Peyer's patch (tissue), 4 donors: ENCODE measurements around the gene TSPAN16. TPM values are rescaled to one million over a fixed set of nuclear protein-coding genes. Genes with fewer than 3 reads are reported as not detected.
"Not testable (repeated sequence)": the region's sequence is repeated elsewhere in the genome, so short reads cannot be mapped to it uniquely, and the experiment has no call there.

Experiments
- DNase-seq, 3 donors: peaks; one replicate each; pipeline ENCODE4 v3.0.0-alpha.2; 2017 to 2019
- H3K27ac ChIP-seq, 4 donors: fragments of 200-600 bp; sonication (generic); one replicate each; pipeline ENCODE4 v1.5.1; 2016 to 2019
- H3K27me3 ChIP-seq, 2 donors: fragments of 200-600 bp; sonication (generic); one replicate each; pipeline ENCODE4 v1.5.1; 2019
- H3K36me3 ChIP-seq, 3 donors: fragments of 200-600 bp; sonication (generic); one replicate each; pipeline ENCODE4 v1.5.1; 2016 to 2019
- H3K4me1 ChIP-seq, 4 donors: fragments of 200-600 bp; sonication (generic); one replicate each; pipeline ENCODE4 v1.5.1; 2016 to 2019
- H3K4me3 ChIP-seq, 4 donors: fragments of 200-600 bp; sonication (generic); 1 replicate in 3 of 4; 2 replicates in 1 of 4; pipeline ENCODE4 v1.5.1; 2016 to 2019; ENCODE audit warnings: mild to moderate bottlenecking in 1 of 4
- H3K9me3 ChIP-seq, 4 donors: fragments of 200-600 bp; sonication (generic); one replicate each; pipeline ENCODE4 v1.5.1; 2016 to 2019; ENCODE audit warnings: mild to moderate bottlenecking in 1 of 4
- CTCF ChIP-seq, 6 experiments: fragments of 450-650 bp in 4 of 6; fragments of 200-600 bp in 2 of 6; sonication (generic) in 1 of 6; IDR thresholded peaks; one replicate each; pipeline ENCODE4 v1.5.1; 2017 to 2019; ENCODE audit warnings: antibody characterized with exemption in 6 of 6, mild to moderate bottlenecking in 3 of 6, moderate library complexity in 1 of 6
- POLR2A ChIP-seq, 2 donors: fragments of 450-650 bp; IDR thresholded peaks; one replicate each; pipeline ENCODE4 v1.5.1; 2017; ENCODE audit warnings: antibody characterized with exemption in 2 of 2, mild to moderate bottlenecking in 2 of 2, moderate library complexity in 2 of 2
- total RNA-seq, 4 donors: library from RNA; depleted of rRNA; stranded (reverse); fragments of >200 nt; gene quantifications; one replicate each; pipeline ENCODE4 v1.1.0, GENCODE V29; 2016

Gene TSPAN16
- total RNA-seq, 4 donors from 2014 or later = not detected

GRCh38 chr19:11337080-11337479 is 41.1 kb downstream of the TSPAN16 start:
- Histone ChIP-seq H3K27me3 (no peaks in the 10 kb centered on the region), H3K4me1 (peaks cover 0 to 21% (median 9%) of the 10 kb centered on the region in 4 donors), H3K36me3 (peaks cover 0 to 39% (median 0%) of the 10 kb centered on the region in 3 donors), H3K27ac (no peak overlapping the region), H3K9me3 (no peaks in the 10 kb centered on the region), H3K4me3 (no peak overlapping the region)
- DNase-seq = no peak
- TF ChIP-seq CTCF (IDR thresholded peaks at IDR 0.05) (no peak), POLR2A (IDR thresholded peaks at IDR 0.05) (no peak)

GRCh38 chr19:11338121-11338520 is 42.2 kb downstream of the TSPAN16 start:
- no peak for DNase-seq
- H3K27ac ChIP-seq = peak overlapping the region in 2 of 4 donors; percentile 76 to 79
- no peaks in the 10 kb centered on the region for H3K9me3 ChIP-seq
- peaks cover 0 to 21% (median 9%) of the 10 kb centered on the region in 4 donors for H3K4me1 ChIP-seq
- no peaks in the 10 kb centered on the region for H3K27me3 ChIP-seq
- H3K4me3 ChIP-seq = peak overlapping the region in 2 of 4 donors; percentile 68 to 74
- TF ChIP-seq CTCF (IDR thresholded peaks at IDR 0.05) (no peak), POLR2A (IDR thresholded peaks at IDR 0.05) (no peak)
- peaks cover 0 to 33% (median 0%) of the 10 kb centered on the region in 3 donors for H3K36me3 ChIP-seq

- DNase-seq = no peak
- Histone ChIP-seq H3K36me3 (peaks cover 0 to 27% (median 0%) of the 10 kb centered on the region in 3 donors), H3K4me3 (peak overlapping the region; percentile 61 to 74 (median 66)), H3K27me3 (no peaks in the 10 kb centered on the region), H3K9me3 (no peaks in the 10 kb centered on the region), H3K27ac (peak overlapping the region; percentile 55 to 79 (median 78)), H3K4me1 (peaks cover 0 to 26% (median 9%) of the 10 kb centered on the region in 4 donors)
- no peak for TF ChIP-seq POLR2A (IDR thresholded peaks at IDR 0.05)
- no peak for TF ChIP-seq CTCF (IDR thresholded peaks at IDR 0.05)
These were observed 42.8 kb downstream of the TSPAN16 start for GRCh38 chr19:11338569-11339253.

- H3K4me1 ChIP-seq = peaks cover 0 to 33% (median 11%) of the 10 kb centered on the region in 4 donors
- TF ChIP-seq POLR2A (IDR thresholded peaks at IDR 0.05) (peak; percentile 24 to 46), CTCF (IDR thresholded peaks at IDR 0.05) (no peak)
- H3K27ac ChIP-seq = peak within 1 kb of the TSS; percentile 55 to 79 (median 78)
- no peaks in the 10 kb centered on the region for H3K9me3 ChIP-seq
- peak within 1 kb of the TSS; percentile 61 to 74 (median 66) for H3K4me3 ChIP-seq
- no peaks in the 10 kb centered on the region for H3K27me3 ChIP-seq
- DNase-seq = peak; percentile 84 to 95 (median 92)
- peaks cover 0 to 22% (median 0%) of the 10 kb centered on the region in 3 donors for H3K36me3 ChIP-seq
These were observed 43.5 kb downstream of the TSPAN16 start, which contains the start of gene RAB3D for GRCh38 chr19:11339254-11340098. TSS of gene RAB3D (minus strand) at chr19:11339657. CDS start at chr19:11337399, 2,258 bp downstream.

GRCh38 chr19:11340099-11340467 is 44.1 kb downstream of the TSPAN16 start:
- peaks cover 0 to 16% (median 0%) of the 10 kb centered on the region in 3 donors for H3K36me3 ChIP-seq
- H3K27ac ChIP-seq = peak overlapping the region; percentile 55 to 79 (median 78)
- not testable (repeated sequence) for H3K27me3 ChIP-seq, DNase-seq, H3K9me3 ChIP-seq
- peak overlapping the region in 2 of 4 donors; percentile 65 to 68 for H3K4me3 ChIP-seq
- peaks cover 0 to 39% (median 13%) of the 10 kb centered on the region in 4 donors for H3K4me1 ChIP-seq
